Spleen (tissue), 11 donors: ENCODE measurements around the gene RNF214. TPM values are rescaled to one million over a fixed set of nuclear protein-coding genes. Genes with fewer than 3 reads are reported as not detected.
A peak's percentile ranks its signal among the peaks of the same experiment; 100 is the strongest.

Source experiments
- DNase-seq: peaks from one replicate; pipeline ENCODE4 v3.0.0-alpha.2; 2020
- H3K27ac ChIP-seq, 8 donors: fragments of 200-600 bp; sonication (generic) in 7 of 8; 1 replicate in 4 of 8; 2 replicates in 4 of 8; pipeline versions ENCODE4 v1.5.0 to v1.8.0; 2016 to 2021; ENCODE audit warnings: inconsistent platforms in 4 of 8, mild to moderate bottlenecking in 4 of 8, moderate library complexity in 1 of 8
- H3K27me3 ChIP-seq, 7 donors: fragments of 200-600 bp; sonication (generic) in 6 of 7; replicated peaks in 1 of 7; 1 replicate in 4 of 7; 2 replicates in 3 of 7; pipeline versions ENCODE4 v1.5.0 to v1.8.0; 2016 to 2021; ENCODE audit warnings: inconsistent platforms in 3 of 7, mild to moderate bottlenecking in 1 of 7
- H3K36me3 ChIP-seq, 6 donors: fragments of 200-600 bp; sonication (generic) in 5 of 6; 1 replicate in 4 of 6; 2 replicates in 2 of 6; pipeline versions ENCODE4 v1.5.0 to v1.8.0; 2016 to 2021; ENCODE audit warnings: inconsistent platforms in 2 of 6
- H3K4me1 ChIP-seq, 6 donors: fragments of 200-600 bp; sonication (generic) in 5 of 6; 1 replicate in 3 of 6; 2 replicates in 3 of 6; pipeline versions ENCODE4 v1.5.0 to v1.8.0; 2016 to 2021; ENCODE audit warnings: inconsistent platforms in 3 of 6
- H3K4me3 ChIP-seq, 8 donors: fragments of 200-600 bp; sonication (generic) in 7 of 8; 1 replicate in 4 of 8; 2 replicates in 4 of 8; pipeline versions ENCODE4 v1.5.0 to v1.8.0; 2016 to 2021; ENCODE audit warnings: inconsistent platforms in 4 of 8, mild to moderate bottlenecking in 4 of 8, moderate library complexity in 2 of 8
- H3K9me3 ChIP-seq, 8 donors: fragments of 200-600 bp; sonication (generic) in 7 of 8; 1 replicate in 4 of 8; 2 replicates in 4 of 8; pipeline versions ENCODE4 v1.5.0 to v1.8.0; 2016 to 2021; ENCODE audit warnings: inconsistent platforms in 4 of 8
- POLR2A ChIP-seq, 3 donors: fragments of 450-650 bp; IDR thresholded peaks; one replicate each; pipeline ENCODE4 v1.5.1; 2017; ENCODE audit warnings: antibody characterized with exemption in 3 of 3, mild to moderate bottlenecking in 1 of 3
- POLR2AphosphoS5 ChIP-seq, 3 donors: sonication (generic); formaldehyde crosslinking; IDR thresholded peaks; one replicate each; pipeline ENCODE4 v1.5.1; 2017; ENCODE audit warnings: antibody characterized with exemption in 3 of 3
- WGBS, 5 donors: extraction: QIAGEN DNeasy Blood & Tissue Kit in 3 of 5; methylation state at CpG; one replicate each; pipeline versions ENCODE4 v1.1.5 to v1.1.7; 2013 to 2018; 5-methylcytosine and 5-hydroxymethylcytosine counted together
- intact Hi-C: fragments of 100-400 bp; cut with DNase I; formaldehyde crosslinking; loops from one replicate; pipeline ENCODE4 v1.15.0; 2023; ENCODE audit warnings: low total_unique reads
- polyA plus RNA-seq, 3 donors: library from polyadenylated mRNA; stranded (reverse); fragments of 200-250 nt; gene quantifications; one replicate each; pipeline ENCODE4 v1.2.1, GENCODE V29; 2013
- total RNA-seq, 7 donors: library from RNA; depleted of rRNA in 3 of 7; stranded (reverse); fragments of >200 nt in 3 of 7; fragmentation: NEBNext Ultra II Directional in 4 of 7; extraction: Animal tissue kit (Norgen Biotek cat#: 25700) in 4 of 7; gene quantifications; one replicate each; pipeline versions ENCODE4 v1.1.0 to v1.2.1, GENCODE V29; 2016 to 2021
- TF ChIP-seq, protein P1 (sequence below), 11 experiments: fragments of 200-600 bp in 7 of 11; fragments of 450-650 bp in 4 of 11; sonication (generic) in 4 of 11; IDR thresholded peaks in 8 of 11; conservative IDR thresholded peaks in 3 of 11; 1 replicate in 7 of 11; 2 replicates in 4 of 11; pipeline versions ENCODE4 v1.4.0 to v1.8.0; 2016 to 2021; ENCODE audit warnings: antibody characterized with exemption in 11 of 11, inconsistent platforms in 4 of 11, mild to moderate bottlenecking in 1 of 11
- donor health status: healthy with polysubstance abuse.
- donor health status: DM: no; HTN: no; CAD: no; lungs with moderate emphysema.
- donor health status: DM: no; HTN: no; CAD: no.
- donor health status: Bipolar disorder and iron deficiency.
- donor health status: healthy.
- donor health status: DM: no; HTN: no; CAD: no.
- donor health status: DM: yes; HTN: yes; CAD: no.

The RNF214 gene
- total and polyA plus RNA-seq, 10 donors = 5.6 to 29.6 (median 19.6) TPM

DNA sequence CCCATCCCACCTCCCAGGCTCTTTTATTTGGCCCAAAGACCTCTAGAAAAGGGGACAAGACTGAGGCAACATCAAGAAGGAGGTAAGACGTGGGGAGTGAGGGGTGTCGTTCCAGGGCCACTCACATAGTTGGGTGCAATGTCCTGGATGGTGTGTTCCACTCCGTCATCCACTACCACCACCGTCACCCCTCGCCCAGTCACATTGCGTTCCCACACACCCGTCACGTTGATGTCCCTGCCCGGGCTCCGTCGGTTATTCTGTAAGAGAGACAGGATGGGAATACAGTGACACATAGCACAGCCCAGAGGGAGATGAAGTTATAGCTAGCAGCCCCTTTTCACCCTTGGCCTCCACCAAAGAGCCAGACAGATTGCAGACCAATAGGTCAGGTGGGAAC is 4.4 kb upstream of the RNF214 start:
- no peak for TF ChIP-seq POLR2AphosphoS5 (IDR thresholded peaks at IDR 0.05)
- TF ChIP-seq POLR2A (IDR thresholded peaks at IDR 0.05) = no peak
- TF ChIP-seq, protein P1, sequence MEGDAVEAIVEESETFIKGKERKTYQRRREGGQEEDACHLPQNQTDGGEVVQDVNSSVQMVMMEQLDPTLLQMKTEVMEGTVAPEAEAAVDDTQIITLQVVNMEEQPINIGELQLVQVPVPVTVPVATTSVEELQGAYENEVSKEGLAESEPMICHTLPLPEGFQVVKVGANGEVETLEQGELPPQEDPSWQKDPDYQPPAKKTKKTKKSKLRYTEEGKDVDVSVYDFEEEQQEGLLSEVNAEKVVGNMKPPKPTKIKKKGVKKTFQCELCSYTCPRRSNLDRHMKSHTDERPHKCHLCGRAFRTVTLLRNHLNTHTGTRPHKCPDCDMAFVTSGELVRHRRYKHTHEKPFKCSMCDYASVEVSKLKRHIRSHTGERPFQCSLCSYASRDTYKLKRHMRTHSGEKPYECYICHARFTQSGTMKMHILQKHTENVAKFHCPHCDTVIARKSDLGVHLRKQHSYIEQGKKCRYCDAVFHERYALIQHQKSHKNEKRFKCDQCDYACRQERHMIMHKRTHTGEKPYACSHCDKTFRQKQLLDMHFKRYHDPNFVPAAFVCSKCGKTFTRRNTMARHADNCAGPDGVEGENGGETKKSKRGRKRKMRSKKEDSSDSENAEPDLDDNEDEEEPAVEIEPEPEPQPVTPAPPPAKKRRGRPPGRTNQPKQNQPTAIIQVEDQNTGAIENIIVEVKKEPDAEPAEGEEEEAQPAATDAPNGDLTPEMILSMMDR (IDR thresholded peaks at IDR 0.05 in 8 of 11, conservative IDR thresholded peaks at IDR 0.05 in 3 of 11) = no peak
- intact Hi-C loops = loop anchor here (10.0 kb wide), 2 partner anchors 123 to 353 kb away; no protein-coding TSS in a partner anchor
- Histone ChIP-seq H3K36me3 (peaks cover 2 to 72% (median 64%) of the 10 kb centered on the region in 6 donors), H3K27ac (no peak overlapping the region), H3K4me1 (peaks cover 26 to 69% (median 56%) of the 10 kb centered on the region in 6 donors), H3K9me3 (no peaks in the 10 kb centered on the region), H3K4me3 (no peak overlapping the region), H3K27me3 (no peaks in the 10 kb centered on the region)
- WGBS, 5 donors = 95 to 98% (median 95%) methylated on average over 11 of the region's 11 CpGs
- DNase-seq = no peak

- peak overlapping the region in 1 of 8 donors; percentile 87 for H3K4me3 ChIP-seq
- H3K36me3 ChIP-seq = peaks cover 0 to 59% (median 51%) of the 10 kb centered on the region in 6 donors
- TF ChIP-seq, protein P1 (IDR thresholded peaks at IDR 0.05 in 8 of 11, conservative IDR thresholded peaks at IDR 0.05 in 3 of 11) = no peak
- TF ChIP-seq POLR2AphosphoS5 (IDR thresholded peaks at IDR 0.05) (peak in 1 of 3 donors; percentile 18), POLR2A (IDR thresholded peaks at IDR 0.05) (no peak)
- no peaks in the 10 kb centered on the region for H3K9me3 ChIP-seq
- H3K27me3 ChIP-seq = no peaks in the 10 kb centered on the region
- peaks cover 34 to 77% (median 64%) of the 10 kb centered on the region in 6 donors for H3K4me1 ChIP-seq
- intact Hi-C loops = loop anchor here (10.0 kb wide), 2 partner anchors 125 to 355 kb away; no protein-coding TSS in a partner anchor
- DNase-seq = no peak
- peak overlapping the region; percentile 91 to 98 (median 94) for H3K27ac ChIP-seq
- 92 to 97% (median 95%) methylated on average over 9 to 12 of the region's 12 CpGs for WGBS, 5 donors
Measured at GRCh38 chr11:117229411-117229810, 3.1 kb upstream of the RNF214 start.

DNA sequence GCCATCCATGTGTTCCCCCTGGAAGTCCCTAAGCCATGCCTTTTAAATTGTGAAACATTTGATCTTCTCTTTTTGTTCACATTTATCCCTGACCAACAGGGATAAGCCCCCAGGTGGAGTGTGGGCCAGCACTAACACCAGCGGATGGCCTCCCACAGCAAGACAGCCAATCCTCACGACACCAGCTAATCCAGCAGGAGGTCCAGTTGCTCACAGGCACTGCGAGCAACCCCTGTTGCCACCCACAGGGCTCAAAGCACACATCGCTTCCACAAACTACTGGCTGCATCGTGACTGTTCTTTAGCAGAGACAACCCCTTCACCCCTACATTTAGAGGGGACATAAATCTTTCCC is 2.6 kb upstream of the RNF214 start:
- Histone ChIP-seq H3K4me1 (peaks cover 34 to 77% (median 61%) of the 10 kb centered on the region in 6 donors), H3K27ac (peak overlapping the region; percentile 91 to 98 (median 94)), H3K36me3 (peaks cover 0 to 54% (median 46%) of the 10 kb centered on the region in 6 donors), H3K27me3 (no peaks in the 10 kb centered on the region), H3K4me3 (peak overlapping the region in 7 of 8 donors; percentile 24 to 95 (median 90)), H3K9me3 (no peaks in the 10 kb centered on the region)
- no peak for DNase-seq
- TF ChIP-seq, protein P1 (IDR thresholded peaks at IDR 0.05 in 8 of 11, conservative IDR thresholded peaks at IDR 0.05 in 3 of 11) = no peak
- TF ChIP-seq POLR2AphosphoS5 (IDR thresholded peaks at IDR 0.05) (no peak), POLR2A (IDR thresholded peaks at IDR 0.05) (no peak)
- intact Hi-C loops = loop anchor here (10.0 kb wide), 3 partner anchors 95 to 355 kb away; partner anchors contain the start of gene CEP164
- 76 to 87% (median 86%) methylated on average over 5 of the region's 5 CpGs for WGBS, 5 donors

DNA sequence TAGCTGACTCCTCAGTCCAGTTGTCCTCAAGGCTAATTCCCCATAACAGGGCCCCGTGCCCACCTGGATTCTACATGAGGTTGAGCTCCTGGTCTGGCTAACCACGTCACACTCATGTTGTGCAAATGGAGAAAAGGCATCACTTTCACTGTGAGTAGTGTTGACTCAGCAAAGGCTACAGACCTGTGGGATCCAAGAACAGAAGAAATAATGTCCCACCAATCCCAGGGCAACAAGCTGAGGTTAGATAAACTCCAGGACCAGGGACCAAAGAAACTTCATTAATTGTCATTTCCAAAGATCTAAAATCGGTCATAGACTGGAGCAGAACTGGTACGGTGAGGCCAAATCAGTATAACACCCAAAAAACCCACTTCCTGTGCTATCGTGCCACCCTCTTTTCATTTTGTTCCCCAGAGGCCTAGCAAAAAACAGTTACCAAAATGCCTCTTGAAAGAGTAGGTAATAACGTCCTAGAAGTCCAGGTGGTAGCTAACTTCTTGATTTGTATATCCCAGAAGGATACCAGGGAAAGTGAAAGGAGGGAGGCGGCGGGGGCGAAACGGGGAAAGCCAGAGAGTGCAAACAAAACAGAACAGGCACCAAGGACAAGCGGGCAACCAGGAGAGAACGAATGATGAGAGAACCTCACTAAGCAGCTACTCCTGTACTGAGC is 2.0 kb upstream of the RNF214 start:
- Histone ChIP-seq H3K27ac (peak overlapping the region; percentile 91 to 98 (median 94)), H3K4me3 (peak overlapping the region; percentile 81 to 95 (median 91)), H3K36me3 (peaks cover 0 to 49% (median 42%) of the 10 kb centered on the region in 6 donors), H3K4me1 (peaks cover 34 to 74% (median 58%) of the 10 kb centered on the region in 6 donors), H3K27me3 (no peaks in the 10 kb centered on the region), H3K9me3 (no peaks in the 10 kb centered on the region)
- intact Hi-C loops = loop anchor here (10.0 kb wide), 1 partner anchor 94 kb away; the partner anchor contains the start of gene CEP164
- DNase-seq = no peak
- 46 to 60% (median 50%) methylated on average over 12 of the region's 12 CpGs for WGBS, 5 donors
- TF ChIP-seq, protein P1 (IDR thresholded peaks at IDR 0.05 in 8 of 11, conservative IDR thresholded peaks at IDR 0.05 in 3 of 11) = no peak
- TF ChIP-seq POLR2AphosphoS5 (IDR thresholded peaks at IDR 0.05) (peak in 1 of 3 donors; percentile 10), POLR2A (IDR thresholded peaks at IDR 0.05) (no peak)
